HuH-7.5 (cell line): ENCODE measurements around the gene SLC9A6.
A peak's percentile ranks its signal among the peaks of the same experiment; 100 is the strongest.

Experiments
- DNase-seq: peaks from one replicate; pipeline ENCODE4 v3.0.0; 2011; ENCODE audit warnings: low spot score

Gene SLC9A6

GRCh38 chrX:135985157-135985972, at the start of gene SLC9A6:
TSS of gene SLC9A6 (plus strand) at chrX:135985435. CDS start at chrX:135985659, 224 bp downstream.
- DNase-seq: peak; percentile 41

GRCh38 chrX:135944486-135944885, 40.7 kb upstream of the SLC9A6 start:
- DNase-seq: no peak

- no peak for DNase-seq
Measured at GRCh38 chrX:135951291-135951690, 33.9 kb upstream of the SLC9A6 start.

GRCh38 chrX:135973025-135973547, 12.1 kb upstream of the SLC9A6 start:
- no peak for DNase-seq

GRCh38 chrX:135973548-135974278, 11.5 kb upstream of the SLC9A6 start, which contains the start of gene MMGT1:
TSS of gene MMGT1 (minus strand) at chrX:135973988. CDS start at chrX:135973675, 313 bp downstream.
- peak; percentile 44 for DNase-seq

GRCh38 chrX:135974279-135974856, 10.9 kb upstream of the SLC9A6 start:
- DNase-seq: peak; percentile 35

- no peak for DNase-seq
Measured at GRCh38 chrX:135975421-135975820, 9.8 kb upstream of the SLC9A6 start.

GRCh38 chrX:135977611-135978010, 7.6 kb upstream of the SLC9A6 start:
- no peak for DNase-seq

- DNase-seq: no peak
Measured at GRCh38 chrX:135981010-135981409, 4.2 kb upstream of the SLC9A6 start.

- no peak for DNase-seq
Measured at GRCh38 chrX:135981668-135982067, 3.6 kb upstream of the SLC9A6 start.

- no peak for DNase-seq
Measured at GRCh38 chrX:135982860-135983259, 2.4 kb upstream of the SLC9A6 start.

- no peak for DNase-seq
Measured at GRCh38 chrX:135984256-135984655, 979 bp upstream of the SLC9A6 start.

- DNase-seq: no peak
Measured at GRCh38 chrX:135984791-135985156, 461 bp upstream of the SLC9A6 start.

- DNase-seq: no peak
Measured at GRCh38 chrX:135985973-135986310, 707 bp downstream of the SLC9A6 start.

GRCh38 chrX:135988245-135988644, 3.0 kb downstream of the SLC9A6 start:
- no peak for DNase-seq

GRCh38 chrX:136015016-136015415, 29.8 kb downstream of the SLC9A6 start:
- DNase-seq: no peak

- no peak for DNase-seq
Measured at GRCh38 chrX:136016881-136017280, 31.6 kb downstream of the SLC9A6 start.

- DNase-seq: no peak
Measured at GRCh38 chrX:136019226-136019625, 34.0 kb downstream of the SLC9A6 start.

GRCh38 chrX:136021160-136021559, 35.9 kb downstream of the SLC9A6 start:
- no peak for DNase-seq

- DNase-seq: no peak
Measured at GRCh38 chrX:136021903-136022302, 36.7 kb downstream of the SLC9A6 start.

- DNase-seq: no peak
Measured at GRCh38 chrX:136025091-136025490, 39.9 kb downstream of the SLC9A6 start.

- peak; percentile 12 for DNase-seq
Measured at GRCh38 chrX:136028383-136028984, 43.2 kb downstream of the SLC9A6 start.
